Neural cell (in vitro differentiated cells): ENCODE data around the gene MRC1. TPM values are rescaled to one million over a fixed set of nuclear protein-coding genes. Genes with fewer than 3 reads are reported as not detected.

Experiments
- H2AFZ ChIP-seq: fragments of 200-600, 300-800 bp; sonication (generic), shearing (Covaris generic); 2 replicates; pipeline ENCODE4 v1.6.0; 2014; ENCODE audit warnings: low read depth, mild to moderate bottlenecking, antibody characterized with exemption, low read length, moderate library complexity
- H3F3A ChIP-seq: fragments of 200-600 bp; shearing (Covaris generic); 2 replicates; pipeline ENCODE4 v1.6.1; 2016; ENCODE audit warnings: mild to moderate bottlenecking, moderate library complexity, mixed read lengths, antibody characterized with exemption, low read length; ENCODE audit not compliant: insufficient read depth, poor library complexity, severe bottlenecking
- H3K27ac ChIP-seq: fragments of 200-600, 300-800 bp; sonication (generic), shearing (Covaris generic); 2 replicates; pipeline ENCODE4 v1.5.1; 2014; ENCODE audit warnings: mild to moderate bottlenecking, low read length, moderate library complexity
- H3K27me3 ChIP-seq: fragments of 300-800, 200-600 bp; sonication (generic), shearing (Covaris generic); 2 replicates; pipeline ENCODE4 v1.6.0; 2014; ENCODE audit warnings: mild to moderate bottlenecking, low read depth, low read length, moderate library complexity; ENCODE audit not compliant: insufficient read depth
- H3K36me3 ChIP-seq: fragments of 300-800, 200-600 bp; sonication (generic), shearing (Covaris generic); 2 replicates; pipeline ENCODE4 v1.5.1; 2014; ENCODE audit warnings: mild to moderate bottlenecking, antibody characterized with exemption, low read length, moderate library complexity; ENCODE audit not compliant: insufficient read depth
- H3K4me2 ChIP-seq: fragments of 300-800, 200-600 bp; sonication (generic), shearing (Covaris generic); 2 replicates; pipeline ENCODE4 v1.6.0; 2014; ENCODE audit warnings: mild to moderate bottlenecking, low read length
- H3K4me3 ChIP-seq: fragments of 300-800, 200-600 bp; sonication (generic), shearing (Covaris generic); 2 replicates; pipeline ENCODE4 v1.5.1; 2014; ENCODE audit warnings: mild to moderate bottlenecking, low read length, moderate library complexity
- H3K79me2 ChIP-seq: fragments of 200-600 bp; shearing (Covaris generic); replicated peaks from 2 replicates; pipeline ENCODE4 v1.6.0; 2014; ENCODE audit warnings: mild to moderate bottlenecking, low read length, moderate library complexity; ENCODE audit not compliant: insufficient read depth
- H3K9ac ChIP-seq: fragments of 300-800, 200-600 bp; sonication (generic), shearing (Covaris generic); 2 replicates; pipeline ENCODE4 v1.6.1; 2016; ENCODE audit warnings: mild to moderate bottlenecking, low read length, mixed read lengths
- H3K9me2 ChIP-seq: fragments of 200-600 bp; shearing (Covaris generic); 2 replicates; pipeline ENCODE4 v1.6.1; 2016; ENCODE audit warnings: mild to moderate bottlenecking, low read length, mixed read lengths; ENCODE audit not compliant: insufficient read depth
- H3K9me3 ChIP-seq: fragments of 200-600, 300-800 bp; sonication (generic), shearing (Covaris generic); 2 replicates; pipeline ENCODE4 v1.6.1; 2016; ENCODE audit warnings: mild to moderate bottlenecking, mixed run types, low read length, moderate library complexity, mixed read lengths
- H4K20me1 ChIP-seq: fragments of 200-600 bp; shearing (Covaris generic); 2 replicates; pipeline ENCODE4 v1.6.1; 2016; ENCODE audit warnings: mild to moderate bottlenecking, mixed run types; ENCODE audit not compliant: insufficient read depth
- CTCF ChIP-seq: fragments of 450-650 bp; IDR thresholded peaks from 2 replicates; pipeline ENCODE4 v1.5.1; 2014; ENCODE audit warnings: antibody characterized with exemption, mild to moderate bottlenecking, moderate library complexity; ENCODE audit not compliant: poor library complexity, severe bottlenecking
- EP300 ChIP-seq: fragments of 450-650 bp; conservative IDR thresholded peaks from 2 replicates; pipeline ENCODE4 v1.6.1; 2014; ENCODE audit warnings: antibody characterized with exemption, mild to moderate bottlenecking, moderate library complexity; ENCODE audit not compliant: poor library complexity, severe bottlenecking
- EZH2 ChIP-seq: fragments of 200-600, 300-800 bp; shearing (Covaris generic), sonication (generic); IDR thresholded peaks from 2 replicates; pipeline ENCODE4 v1.6.1; 2014; ENCODE audit warnings: antibody characterized with exemption, low read length, borderline replicate concordance, mild to moderate bottlenecking; ENCODE audit not compliant: insufficient read depth, poor library complexity, severe bottlenecking
- MXI1 ChIP-seq: fragments of 450-650 bp; conservative IDR thresholded peaks from 2 replicates; pipeline ENCODE4 v1.6.1; 2014; ENCODE audit warnings: antibody characterized with exemption, mild to moderate bottlenecking; ENCODE audit not compliant: poor library complexity, severe bottlenecking
- POLR2AphosphoS5 ChIP-seq: IDR thresholded peaks from 2 replicates; pipeline ENCODE4 v1.6.1; 2012
- RAD21 ChIP-seq: fragments of 450-650 bp; conservative IDR thresholded peaks from 2 replicates; pipeline ENCODE4 v1.6.1; 2014; ENCODE audit warnings: antibody characterized with exemption, mild to moderate bottlenecking, moderate library complexity
- REST ChIP-seq: IDR thresholded peaks from 2 replicates; pipeline ENCODE4 v1.6.1; 2012; ENCODE audit warnings: borderline replicate concordance
- SMC3 ChIP-seq: fragments of 450-650 bp; conservative IDR thresholded peaks from 2 replicates; pipeline ENCODE4 v1.6.1; 2014; ENCODE audit warnings: antibody characterized with exemption, mild to moderate bottlenecking, moderate library complexity; ENCODE audit not compliant: poor library complexity
- TAF1 ChIP-seq: IDR thresholded peaks from 2 replicates; pipeline ENCODE4 v1.6.1; 2012; ENCODE audit warnings: low read depth
- polyA plus RNA-seq: library from polyadenylated mRNA; depleted of rRNA; stranded (reverse); fragments of >200 nt; gene quantifications from 2 replicates; pipeline ENCODE4 v1.2.3, GENCODE V29; 2014

MRC1 gene
- polyA plus RNA-seq, 1 donor from 2014 or later, result not detected

GRCh38 chr10:17847585-17848296 is 38.6 kb downstream of the MRC1 start:
- Histone ChIP-seq H3K27me3 (no peaks in the 10 kb centered on the region), H3K4me2 (no peak overlapping the region), H3K79me2 (no peaks in the 10 kb centered on the region), H3K36me3 (no peaks in the 10 kb centered on the region), H3K9me2 (no peaks in the 10 kb centered on the region), H3K27ac (no peak overlapping the region), H3K9ac (no peak overlapping the region), H3K4me3 (no peak overlapping the region), H3K9me3 (no peaks in the 10 kb centered on the region), H4K20me1 (no peaks in the 10 kb centered on the region), H3F3A (no peaks in the 10 kb centered on the region), H2AFZ (no peak overlapping the region)
- no peak for TF ChIP-seq REST
- TF ChIP-seq CTCF, result peak; percentile 82
- TF ChIP-seq EZH2, result no peak
- TF ChIP-seq SMC3, result peak; percentile 95
- TF ChIP-seq TAF1, result no peak
- TF ChIP-seq EP300, result no peak
- no peak for TF ChIP-seq MXI1
- TF ChIP-seq POLR2AphosphoS5, result no peak
- TF ChIP-seq RAD21, result peak; percentile 88

- Histone ChIP-seq H3K27ac (no peak overlapping the region), H3K9me3 (no peaks in the 10 kb centered on the region), H3K9me2 (no peaks in the 10 kb centered on the region), H3K36me3 (no peaks in the 10 kb centered on the region), H3K4me3 (no peak overlapping the region), H3K79me2 (no peaks in the 10 kb centered on the region), H3K27me3 (no peaks in the 10 kb centered on the region), H3K4me2 (no peak overlapping the region), H4K20me1 (no peaks in the 10 kb centered on the region), H3K9ac (no peak overlapping the region), H3F3A (no peaks in the 10 kb centered on the region), H2AFZ (no peak overlapping the region)
- TF ChIP-seq MXI1 (no peak), SMC3 (no peak), TAF1 (no peak), CTCF (no peak), POLR2AphosphoS5 (no peak), EZH2 (no peak), EP300 (no peak), REST (no peak), RAD21 (no peak)
These were observed 39.5 kb downstream of the MRC1 start for GRCh38 chr10:17848646-17849045.
